GM12878 (cell line): ENCODE data around the gene STXBP2. TPM values are rescaled to one million over a fixed set of nuclear protein-coding genes. Genes with fewer than 3 reads are reported as not detected.

Experiments
- ATAC-seq: fragments of 200-7000 bp; cut with Tn5 transposase; 3 replicates; pipeline ENCODE4 v1.9.1; 2020; ENCODE audit warnings: mild to moderate bottlenecking, moderate library complexity
- BruUV-seq: library from RNA; stranded (reverse); fragments of 400-500 nt; replicated peaks from 2 replicates; lab custom pipeline; 2021; lab: Mats Ljungman, UMichigan
- CTCF ChIA-PET: fragments of 300-600 bp; sonication (Branson Sonifier 250); formaldehyde crosslinking; extraction: SDS; loops from one replicate; lab custom pipeline; 2021; ENCODE audit warnings: inconsistent platforms; lab: Yijun Ruan, JAX
- POLR2A ChIA-PET: fragments of 350-600 bp; formaldehyde crosslinking; extraction: SDS; loops from one replicate; lab custom pipeline; 2021; ENCODE audit warnings: inconsistent platforms; lab: Charles Lee
- RAD21 ChIA-PET: fragments of 300-600 bp; sonication (Branson Sonifier 250); formaldehyde crosslinking; loops from one replicate; lab custom pipeline; 2023; ENCODE audit warnings: antibody characterized with exemption; ENCODE audit not compliant: unreplicated experiment; lab: Charles Lee
- SMC1A ChIA-PET: fragments of 300-600 bp; sonication (Branson Sonifier 250); formaldehyde crosslinking; loops from one replicate; lab custom pipeline; 2023; ENCODE audit not compliant: unreplicated experiment, uncharacterized antibody; lab: Charles Lee
- DNase-seq: peaks from one replicate; pipeline ENCODE4 v3.0.0-alpha.2; 2011; ENCODE audit warnings: low read depth, low spot score
- FAIRE-seq: peaks from 3 replicates; lab custom pipeline; 2011; peaks lifted over from hg19 to GRCh38; lab: Jason Lieb, UNC
- H2AFZ ChIP-seq: 2 replicates; pipeline ENCODE4 v1.6.0; 2011; ENCODE audit warnings: low read depth, low read length, control low read depth; ENCODE audit not compliant: control insufficient read depth
- H3K27ac ChIP-seq: 2 replicates; pipeline ENCODE4 v1.5.1; 2011; ENCODE audit warnings: control low read depth; ENCODE audit not compliant: control insufficient read depth, insufficient read depth
- H3K27me3 ChIP-seq, 2 experiments: replicated peaks in 1 of 2; 2 replicates each; pipeline versions ENCODE4 v1.6.0 to v1.6.1; 2011; ENCODE audit warnings: low read length in 1 of 2; ENCODE audit not compliant: control insufficient read depth in 2 of 2, insufficient read depth in 2 of 2
- H3K36me3 ChIP-seq, 2 experiments: 2 replicates each; pipeline ENCODE4 v1.5.1; 2011; ENCODE audit warnings: low read length in 1 of 2; ENCODE audit not compliant: control insufficient read depth in 2 of 2, insufficient read depth in 2 of 2
- H3K4me1 ChIP-seq: 2 replicates; pipeline ENCODE4 v1.6.1; 2011; ENCODE audit warnings: mild to moderate bottlenecking, low read length, moderate library complexity, mixed read lengths; ENCODE audit not compliant: control insufficient read depth, insufficient read depth
- H3K4me2 ChIP-seq: 2 replicates; pipeline ENCODE4 v1.6.0; 2011; ENCODE audit warnings: control low read depth; ENCODE audit not compliant: control insufficient read depth, insufficient read depth
- H3K4me3 ChIP-seq: fragments of 200-600 bp; sonication (generic); 2 replicates; pipeline ENCODE4 v1.5.1; 2016
- H3K79me2 ChIP-seq: 2 replicates; pipeline ENCODE4 v1.6.0; 2011; ENCODE audit warnings: low read length; ENCODE audit not compliant: control insufficient read depth, insufficient read depth
- H3K9ac ChIP-seq: 2 replicates; pipeline ENCODE4 v1.8.0; 2011; ENCODE audit warnings: low read length, control low read depth, mixed read lengths; ENCODE audit not compliant: control insufficient read depth, insufficient read depth
- H3K9me3 ChIP-seq: replicated peaks from 3 replicates; pipeline ENCODE4 v1.5.1; 2011; ENCODE audit warnings: mild to moderate bottlenecking, low read length; ENCODE audit not compliant: control insufficient read depth, insufficient read depth
- H4K20me1 ChIP-seq: 2 replicates; pipeline ENCODE4 v1.6.0; 2011; ENCODE audit not compliant: control insufficient read depth, insufficient read depth
- BCL11A ChIP-seq: IDR thresholded peaks from 2 replicates; pipeline ENCODE4 v1.6.1; 2011; ENCODE audit warnings: low read depth, low read length
- CBFB ChIP-seq: IDR thresholded peaks from 2 replicates; pipeline ENCODE4 v1.6.1; 2016; ENCODE audit warnings: antibody characterized with exemption, low read depth
- CREM ChIP-seq: IDR thresholded peaks from 2 replicates; pipeline ENCODE4 v1.6.1; 2014; ENCODE audit warnings: antibody characterized with exemption, low read depth
- CTCF ChIP-seq, 3 experiments: IDR thresholded peaks in 2 of 3; conservative IDR thresholded peaks in 1 of 3; 2 replicates each; pipeline ENCODE4 v1.5.1; 2011; ENCODE audit warnings: low read depth in 3 of 3, low read length in 3 of 3, mild to moderate bottlenecking in 3 of 3, control low read depth in 2 of 3, moderate library complexity in 2 of 3, inconsistent platforms in 1 of 3, mixed read lengths in 1 of 3; ENCODE audit not compliant: control insufficient read depth in 2 of 3, insufficient read depth in 1 of 3; ENCODE audit errors: extremely low read depth in 1 of 3
- LARP7 ChIP-seq: fragments of 450-650 bp; IDR thresholded peaks from 2 replicates; pipeline ENCODE4 v1.6.1; 2017; ENCODE audit warnings: mild to moderate bottlenecking
- MYB ChIP-seq: fragments of 150-350 bp; IDR thresholded peaks from 2 replicates; pipeline ENCODE4 v1.6.1; 2014; ENCODE audit warnings: mild to moderate bottlenecking, low read depth, low read length, borderline replicate concordance
- RAD51 ChIP-seq: fragments of 450-650 bp; IDR thresholded peaks from 2 replicates; pipeline ENCODE4 v1.6.1; 2016; ENCODE audit warnings: moderate library complexity, mild to moderate bottlenecking, inconsistent platforms
- RELA ChIP-seq: fragments of 450-650 bp; IDR thresholded peaks from 2 replicates; pipeline ENCODE4 v1.8.0; 2014; ENCODE audit warnings: borderline replicate concordance; ENCODE audit not compliant: partially characterized antibody
- STAT3 ChIP-seq: IDR thresholded peaks from 2 replicates; pipeline ENCODE4 v1.6.1; 2011; ENCODE audit warnings: low read depth, low read length, improper control_type of control experiment
- USF2 ChIP-seq: IDR thresholded peaks from 2 replicates; pipeline ENCODE4 v1.6.1; 2011; ENCODE audit warnings: low read depth, low read length, improper control_type of control experiment, borderline replicate concordance
- WRNIP1 ChIP-seq: IDR thresholded peaks from 2 replicates; pipeline ENCODE4 v1.6.1; 2011; ENCODE audit warnings: low read depth, low read length, improper control_type of control experiment, borderline replicate concordance
- WGBS: methylation state at CpG from one replicate; pipeline ENCODE4 v1.1.6; 2016; ENCODE audit warnings: low lambda C conversion rate; ENCODE audit not compliant: insufficient replicate concordance, insufficient coverage; ENCODE audit errors: missing lambda C conversion rate; 5-methylcytosine and 5-hydroxymethylcytosine counted together
- in situ Hi-C: fragments of 300-500 bp; cut with MboI; formaldehyde crosslinking; loops from 9 replicates; pipeline ENCODE4 v1.14.3; 2018; ENCODE audit warnings: mixed read lengths
- intact Hi-C: fragments of 100-400 bp; cut with micrococcal nuclease; formaldehyde crosslinking; loops from one replicate; pipeline ENCODE4 v1.14.2; 2022; ENCODE audit not compliant: unreplicated experiment
- polyA plus RNA-seq, 11 experiments: library from polyadenylated mRNA; depleted of rRNA in 4 of 11; unstranded in 6 of 11; stranded (reverse) in 5 of 11; fragments of >200 nt; fragmentation: Nextera tagmentation in 4 of 11; fragmentation: Illumina TruSeq in 1 of 11; extraction: Ambion mirVana in 4 of 11; extraction: Trizol in 1 of 11; gene quantifications; 1 replicate in 1 of 11; 2 replicates in 10 of 11; pipeline versions ENCODE4 v1.2.1 to v1.2.3, GENCODE V29; 2011 to 2016; ENCODE audit warnings: inconsistent platforms in 2 of 11, missing spikeins in 2 of 11, low read depth in 1 of 11
- total RNA-seq, 4 experiments: library from RNA; depleted of rRNA in 3 of 4; stranded (reverse); fragments of >200 nt in 3 of 4; fragmentation: Illumina TruSeq in 1 of 4; extraction: Trizol in 1 of 4; gene quantifications; 2 replicates each; pipeline versions ENCODE4 v1.2.1 to v1.2.3, GENCODE V29; 2013 to 2021
- TF ChIP-seq, protein P1 (sequence below): fragments of 450-650 bp; IDR thresholded peaks from 2 replicates; pipeline ENCODE4 v1.6.1; 2017; ENCODE audit warnings: low read depth, mild to moderate bottlenecking, moderate library complexity
- TF ChIP-seq, protein P2 (sequence below): fragments of 450-650 bp; IDR thresholded peaks from 2 replicates; pipeline ENCODE4 v1.6.1; 2017; ENCODE audit warnings: mild to moderate bottlenecking

The STXBP2 gene
- total and polyA plus RNA-seq, 10 of the 15 experiments (the other 5 are each of a cell fraction or from before 2014, with no cell fraction given), result 2.6 to 111 (median 61.4) TPM

DNA sequence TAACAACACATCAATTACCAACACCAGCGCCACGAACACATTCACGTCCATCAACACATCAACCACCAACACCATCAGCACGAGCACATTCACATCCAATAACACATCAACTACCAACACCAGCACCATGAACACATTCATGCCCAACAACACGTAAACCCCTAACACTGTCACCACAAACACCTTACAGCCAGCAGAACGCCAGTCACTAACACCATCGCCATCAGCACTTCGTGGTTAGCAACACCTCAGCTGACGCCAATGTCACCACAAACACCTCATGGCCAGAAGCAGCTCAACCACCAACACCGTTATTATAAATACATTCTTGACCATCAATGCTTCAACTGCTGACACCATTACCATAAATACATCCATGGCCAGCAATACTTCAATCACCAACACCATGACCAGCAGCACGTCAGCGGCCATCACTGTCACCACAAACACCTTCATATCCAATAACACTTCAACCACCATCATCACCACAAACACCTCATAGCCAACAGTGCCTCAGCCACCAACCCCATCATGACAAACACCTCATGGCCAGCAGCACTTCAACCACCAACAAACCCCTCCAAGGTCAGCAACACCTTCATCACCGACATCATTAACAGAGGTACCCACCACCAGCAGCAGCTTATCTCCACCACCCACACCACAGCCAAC, 55.6 kb downstream of the STXBP2 start:
- Histone ChIP-seq H3K4me1 (peaks cover 35% of the 10 kb centered on the region), H3K27me3 (no peaks in the 10 kb centered on the region), H3K36me3 (peaks cover 16 to 30% of the 10 kb centered on the region in 2 experiments; a peak in 3 of 4 replicates), H3K79me2 (peaks cover 65% of the 10 kb centered on the region), H2AFZ (no peak overlapping the region), H3K9ac (no peak overlapping the region), H3K9me3 (peaks cover 5% of the 10 kb centered on the region; the same call in 1 of the 3 replicates), H3K4me2 (peak overlapping the region; percentile 84), H4K20me1 (peaks cover 2% of the 10 kb centered on the region; the same call in 1 of the 2 replicates), H3K27ac (no peak overlapping the region; the same call in 1 of the 2 replicates), H3K4me3 (peak overlapping the region; percentile 37; the same call in 1 of the 2 replicates)
- no peak for DNase-seq
- POLR2A ChIA-PET, result interaction anchor here (0.5 to 0.7 kb wide), 2 partner anchors 86 to 782 kb away, joined by 3 to 4 read pairs; no protein-coding TSS in a partner anchor
- 85% methylated on average over 13 of the region's 13 CpGs for WGBS
- BruUV-seq, result no TSS peak
- in situ Hi-C loops, result no loop called here
- ATAC-seq, result peak; percentile 11
- SMC1A ChIA-PET, result interaction anchor here (0.7 kb wide), 1 partner anchor 8 kb away, joined by 3 read pairs; no protein-coding TSS in a partner anchor
- intact Hi-C loops, result loop anchor here (5.0 kb wide), 1 partner anchor 60 kb away; no protein-coding TSS in a partner anchor
- RAD21 ChIA-PET, result interaction anchor here (0.7 kb wide), 1 partner anchor 9 kb away, joined by 3 read pairs; the partner anchor contains the start of gene FCER2
- CTCF ChIA-PET, result no interaction called here
- no peak for FAIRE-seq
- TF ChIP-seq USF2, result no peak
- TF ChIP-seq CTCF (IDR thresholded peaks at IDR 0.05 in 2 of 3, conservative IDR thresholded peaks at IDR 0.05 in 1 of 3; ENCODE audit: control insufficient read depth in 2 of 3, extremely low read depth in 1 of 3, insufficient read depth in 1 of 3, low read depth in 3 of 3, low read length in 3 of 3), result no peak
- TF ChIP-seq, protein P1, sequence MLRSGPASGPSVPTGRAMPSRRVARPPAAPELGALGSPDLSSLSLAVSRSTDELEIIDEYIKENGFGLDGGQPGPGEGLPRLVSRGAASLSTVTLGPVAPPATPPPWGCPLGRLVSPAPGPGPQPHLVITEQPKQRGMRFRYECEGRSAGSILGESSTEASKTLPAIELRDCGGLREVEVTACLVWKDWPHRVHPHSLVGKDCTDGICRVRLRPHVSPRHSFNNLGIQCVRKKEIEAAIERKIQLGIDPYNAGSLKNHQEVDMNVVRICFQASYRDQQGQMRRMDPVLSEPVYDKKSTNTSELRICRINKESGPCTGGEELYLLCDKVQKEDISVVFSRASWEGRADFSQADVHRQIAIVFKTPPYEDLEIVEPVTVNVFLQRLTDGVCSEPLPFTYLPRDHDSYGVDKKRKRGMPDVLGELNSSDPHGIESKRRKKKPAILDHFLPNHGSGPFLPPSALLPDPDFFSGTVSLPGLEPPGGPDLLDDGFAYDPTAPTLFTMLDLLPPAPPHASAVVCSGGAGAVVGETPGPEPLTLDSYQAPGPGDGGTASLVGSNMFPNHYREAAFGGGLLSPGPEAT, result peak; percentile 71; the same call in 1 of the 2 replicates
- TF ChIP-seq WRNIP1, result no peak
- peak; percentile 53; the same call in 1 of the 2 replicates for TF ChIP-seq RAD51
- no peak for TF ChIP-seq RELA
- TF ChIP-seq, protein P2, sequence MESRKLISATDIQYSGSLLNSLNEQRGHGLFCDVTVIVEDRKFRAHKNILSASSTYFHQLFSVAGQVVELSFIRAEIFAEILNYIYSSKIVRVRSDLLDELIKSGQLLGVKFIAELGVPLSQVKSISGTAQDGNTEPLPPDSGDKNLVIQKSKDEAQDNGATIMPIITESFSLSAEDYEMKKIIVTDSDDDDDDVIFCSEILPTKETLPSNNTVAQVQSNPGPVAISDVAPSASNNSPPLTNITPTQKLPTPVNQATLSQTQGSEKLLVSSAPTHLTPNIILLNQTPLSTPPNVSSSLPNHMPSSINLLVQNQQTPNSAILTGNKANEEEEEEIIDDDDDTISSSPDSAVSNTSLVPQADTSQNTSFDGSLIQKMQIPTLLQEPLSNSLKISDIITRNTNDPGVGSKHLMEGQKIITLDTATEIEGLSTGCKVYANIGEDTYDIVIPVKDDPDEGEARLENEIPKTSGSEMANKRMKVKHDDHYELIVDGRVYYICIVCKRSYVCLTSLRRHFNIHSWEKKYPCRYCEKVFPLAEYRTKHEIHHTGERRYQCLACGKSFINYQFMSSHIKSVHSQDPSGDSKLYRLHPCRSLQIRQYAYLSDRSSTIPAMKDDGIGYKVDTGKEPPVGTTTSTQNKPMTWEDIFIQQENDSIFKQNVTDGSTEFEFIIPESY, result no peak; the same call in 1 of the 2 replicates
- TF ChIP-seq BCL11A, result peak; percentile 70; the same call in 1 of the 2 replicates
- TF ChIP-seq MYB, result 0 out of 2 replicates have a peak, but pooled peaks have one; percentile 27
- TF ChIP-seq STAT3, result 0 out of 2 replicates have a peak, but pooled peaks have one; percentile 28
- TF ChIP-seq LARP7, result no peak
- no peak for TF ChIP-seq CREM
- TF ChIP-seq CBFB, result no peak
